K562 (cell line): ENCODE data around the gene PCNX2. TPM values are rescaled to one million over a fixed set of nuclear protein-coding genes. Genes with fewer than 3 reads are reported as not detected.

Source experiments
- ATAC-seq: fragments of 200-7000 bp; cut with Tn5 transposase; 3 replicates; pipeline ENCODE4 v1.9.1; 2020; ENCODE audit warnings: moderate library complexity
- BruUV-seq: library from RNA; stranded (reverse); fragments of 400-500 nt; replicated peaks from 2 replicates; lab custom pipeline; 2021; lab: Mats Ljungman, UMichigan
- CTCF ChIA-PET: fragments of 300-600 bp; formaldehyde crosslinking; extraction: SDS; loops from one replicate; lab custom pipeline; 2021; ENCODE audit warnings: low intra/inter-chr PET ratio; lab: Yijun Ruan, JAX
- POLR2A ChIA-PET: fragments of 300-600, 350-650 bp; sonication (Branson Sonifier 250); formaldehyde crosslinking; extraction: SDS; loops from one replicate; lab custom pipeline; 2021; ENCODE audit warnings: antibody characterized with exemption, inconsistent platforms; lab: Yijun Ruan, JAX
- DNase-seq, 4 experiments: peaks; one replicate each; pipeline versions ENCODE4 v3.0.0 to v3.0.0-alpha.2; 2011 to 2018; ENCODE audit warnings: low spot score in 3 of 4, mixed read lengths in 3 of 4; ENCODE audit errors: extremely low read depth in 1 of 4
- FAIRE-seq: peaks from 2 replicates; lab custom pipeline; 2011; peaks lifted over from hg19 to GRCh38; lab: Jason Lieb, UNC
- H2AFZ ChIP-seq: 2 replicates; pipeline ENCODE4 v1.6.0; 2011; ENCODE audit warnings: low read depth, low read length, control low read depth, inconsistent platforms
- H3K27ac ChIP-seq: fragments of 200-600 bp; 3 replicates; pipeline ENCODE4 v1.8.0; 2011; ENCODE audit warnings: low read depth, mild to moderate bottlenecking, control low read depth, inconsistent platforms, low read length, moderate library complexity, mixed read lengths; ENCODE audit errors: extremely low read depth
- H3K27me3 ChIP-seq, 2 experiments: fragments of 300-600 bp in 1 of 2; 2 replicates in 1 of 2; 3 replicates in 1 of 2; pipeline versions ENCODE4 v1.6.0 to v1.8.0; 2011; ENCODE audit warnings: inconsistent platforms in 2 of 2, low read length in 2 of 2, mild to moderate bottlenecking in 1 of 2, mixed read lengths in 1 of 2, moderate library complexity in 1 of 2; ENCODE audit not compliant: control insufficient read depth in 2 of 2, insufficient read depth in 2 of 2
- H3K36me3 ChIP-seq: fragments of 300-600 bp; 3 replicates; pipeline ENCODE4 v1.8.0; 2011; ENCODE audit warnings: mild to moderate bottlenecking, low read length, inconsistent platforms; ENCODE audit not compliant: control insufficient read depth, insufficient read depth
- H3K4me1 ChIP-seq, 2 experiments: fragments of 200-600 bp in 1 of 2; replicated peaks in 1 of 2; 2 replicates in 1 of 2; 3 replicates in 1 of 2; pipeline versions ENCODE4 v1.5.1 to v1.8.0; 2011; ENCODE audit warnings: inconsistent platforms in 2 of 2, low read length in 2 of 2, mild to moderate bottlenecking in 1 of 2, mixed read lengths in 1 of 2, moderate library complexity in 1 of 2; ENCODE audit not compliant: control insufficient read depth in 2 of 2, insufficient read depth in 2 of 2
- H3K4me2 ChIP-seq: 2 replicates; pipeline ENCODE4 v1.6.1; 2011; ENCODE audit warnings: low read length, control low read depth, inconsistent platforms, mixed read lengths; ENCODE audit not compliant: insufficient read depth
- H3K4me3 ChIP-seq: fragments of 200-600 bp; sonication (generic), shearing (Covaris generic); 2 replicates; pipeline ENCODE4 v1.5.1; 2016; ENCODE audit warnings: control low read depth, inconsistent platforms
- H3K79me2 ChIP-seq: fragments of 200-600 bp; 3 replicates; pipeline ENCODE4 v1.8.0; 2011; ENCODE audit warnings: low read length, inconsistent platforms; ENCODE audit not compliant: control insufficient read depth, insufficient read depth
- H3K9ac ChIP-seq, 2 experiments: 2 replicates each; pipeline versions ENCODE4 v1.6.0 to v1.6.1; 2011; ENCODE audit warnings: low read depth in 2 of 2, low read length in 2 of 2, control low read depth in 1 of 2, inconsistent platforms in 1 of 2, mild to moderate bottlenecking in 1 of 2, mixed read lengths in 1 of 2; ENCODE audit not compliant: insufficient read depth in 1 of 2
- H3K9me1 ChIP-seq: one replicate; pipeline ENCODE4 v1.6.0; 2011; ENCODE audit warnings: inconsistent platforms, mild to moderate bottlenecking, low read length, moderate library complexity; ENCODE audit not compliant: control insufficient read depth, insufficient read depth
- H3K9me3 ChIP-seq: replicated peaks from 2 replicates; pipeline ENCODE4 v1.5.1; 2011; ENCODE audit warnings: low read depth, low read length, inconsistent platforms; ENCODE audit not compliant: control insufficient read depth, insufficient read depth
- H4K20me1 ChIP-seq: replicated peaks from 2 replicates; pipeline ENCODE4 v1.6.1; 2011; ENCODE audit warnings: low read length, inconsistent platforms, mixed read lengths; ENCODE audit not compliant: control insufficient read depth, insufficient read depth
- CBX1 ChIP-seq: sonication (generic); IDR thresholded peaks from 2 replicates; pipeline ENCODE4 v1.6.1; 2016; ENCODE audit warnings: antibody characterized with exemption, low read depth, mild to moderate bottlenecking
- DDX20 ChIP-seq: fragments of 450-650 bp; IDR thresholded peaks from 2 replicates; pipeline ENCODE4 v1.6.1; 2016; ENCODE audit warnings: missing genetic modification characterization, low read depth, mild to moderate bottlenecking, missing compliant biosample characterization, moderate library complexity
- FUS ChIP-seq: fragments of 200-400 bp; formaldehyde crosslinking; optimal IDR thresholded peaks from 2 replicates; pipeline ENCODE3; 2017; ENCODE audit warnings: low read depth, low read length
- NR2C2 ChIP-seq, 2 experiments: fragments of 200-800 bp in 1 of 2; sonication (Bioruptor generic) in 1 of 2; sonication (generic) in 1 of 2; formaldehyde crosslinking in 1 of 2; IDR thresholded peaks; 2 replicates each; pipeline versions ENCODE4 v1.6.1 to v1.8.0; 2016 to 2022; ENCODE audit warnings: mild to moderate bottlenecking in 1 of 2, missing compliant biosample characterization in 1 of 2, missing genetic modification characterization in 1 of 2, missing genetic modification reagents in 1 of 2
- RBFOX2 ChIP-seq: fragments of 200-400 bp; formaldehyde crosslinking; IDR thresholded peaks from 2 replicates; pipeline ENCODE4 v1.6.1; 2017; ENCODE audit warnings: low read depth, mild to moderate bottlenecking, low read length, moderate library complexity
- SIX5 ChIP-seq, 2 experiments: IDR thresholded peaks; 2 replicates each; pipeline ENCODE4 v1.6.1; 2011; ENCODE audit warnings: low read length in 2 of 2, borderline replicate concordance in 1 of 2, low read depth in 1 of 2, mild to moderate bottlenecking in 1 of 2, moderate library complexity in 1 of 2; ENCODE audit not compliant: insufficient read depth in 1 of 2
- ZNF507 ChIP-seq: conservative IDR thresholded peaks from 2 replicates; pipeline ENCODE4 v1.6.1; 2017; ENCODE audit warnings: missing genetic modification characterization, missing compliant biosample characterization
- WGBS: fragments of 100-300 bp; shearing (Covaris generic); methylation state at CpG from one replicate; pipeline ENCODE4 v1.1.6; 2016; ENCODE audit warnings: low coverage, mixed read lengths; ENCODE audit not compliant: insufficient coverage; ENCODE audit errors: missing lambda C conversion rate; 5-methylcytosine and 5-hydroxymethylcytosine counted together
- in situ Hi-C: fragments of 300-500 bp; cut with MboI; formaldehyde crosslinking; loops from 4 replicates; pipeline ENCODE4 v1.15.0; 2018; ENCODE audit warnings: inconsistent platforms, mixed read lengths
- intact Hi-C: fragments of 100-400 bp; cut with micrococcal nuclease; formaldehyde crosslinking; loops from 2 replicates; pipeline ENCODE4 v1.14.2; 2022
- polyA plus RNA-seq, 8 experiments: library from polyadenylated mRNA; depleted of rRNA in 4 of 8; stranded (reverse) in 5 of 8; unstranded in 3 of 8; fragments of >200 nt; fragmentation: Nextera tagmentation in 2 of 8; fragmentation: Illumina TruSeq in 1 of 8; extraction: Ambion mirVana in 2 of 8; extraction: Trizol in 1 of 8; gene quantifications; 2 replicates each; pipeline versions ENCODE4 v1.2.1 to v1.2.3, GENCODE V29; 2011 to 2014; ENCODE audit warnings: inconsistent platforms in 1 of 8, missing spikeins in 1 of 8
- total RNA-seq, 7 experiments: library from RNA; depleted of rRNA in 6 of 7; stranded (reverse); fragments of >200 nt in 6 of 7; fragmentation: Illumina TruSeq in 2 of 7; extraction: Trizol in 2 of 7; gene quantifications; 2 replicates each; pipeline versions ENCODE4 v1.2.1 to v1.2.3, GENCODE V29; 2011 to 2021; ENCODE audit warnings: low replicate concordance in 1 of 7
- TF ChIP-seq, protein P1 (sequence below): fragments of 450-650 bp; formaldehyde crosslinking; IDR thresholded peaks from 2 replicates; pipeline ENCODE4 v1.4.0; 2020; ENCODE audit warnings: mild to moderate bottlenecking, moderate library complexity
- TF ChIP-seq, protein P2 (sequence below), 2 experiments: fragments of 450-650 bp in 1 of 2; IDR thresholded peaks; 2 replicates each; pipeline ENCODE4 v1.6.1; 2011 to 2017; ENCODE audit warnings: low read depth in 2 of 2, antibody characterized with exemption in 1 of 2, borderline replicate concordance in 1 of 2, low read length in 1 of 2, mild to moderate bottlenecking in 1 of 2, mixed read lengths in 1 of 2; ENCODE audit not compliant: control insufficient read depth in 1 of 2

Gene PCNX2
- total and polyA plus RNA-seq, 9 of the 15 experiments (the other 6 are each of a cell fraction or from before 2014, with no cell fraction given) = 0.07 to 0.33 TPM; not detected in 7

GRCh38 chr1:233299450-233299849, 3.9 kb upstream of the PCNX2 start:
- peaks cover 0 to 6% of the 10 kb centered on the region in 2 experiments; a peak in 1 of 5 replicates for H3K4me1 ChIP-seq
- H3K9me1 ChIP-seq = no peaks in the 10 kb centered on the region
- POLR2A ChIA-PET = no interaction called here
- no peak overlapping the region for H3K4me3 ChIP-seq
- CTCF ChIA-PET = no interaction called here
- H3K9ac ChIP-seq = no peak overlapping the region
- no peak overlapping the region for H2AFZ ChIP-seq
- peaks cover 2 to 11% of the 10 kb centered on the region in 2 experiments; a peak in 3 of 5 replicates for H3K27me3 ChIP-seq
- H3K79me2 ChIP-seq = no peaks in the 10 kb centered on the region
- H3K36me3 ChIP-seq = no peaks in the 10 kb centered on the region
- in situ Hi-C loops = no loop called here
- no peak for ATAC-seq
- no peaks in the 10 kb centered on the region for H3K9me3 ChIP-seq
- BruUV-seq = no TSS peak
- FAIRE-seq = no peak
- H3K27ac ChIP-seq = no peak overlapping the region
- WGBS = 0% methylated on average over 5 of the region's 5 CpGs
- H3K4me2 ChIP-seq = no peak overlapping the region
- H4K20me1 ChIP-seq = no peaks in the 10 kb centered on the region
- no peak for DNase-seq
- TF ChIP-seq DDX20 = no peak
- no peak for TF ChIP-seq ZNF507
- no peak for TF ChIP-seq RBFOX2
- TF ChIP-seq SIX5 (IDR thresholded peaks at IDR 0.05; ENCODE audit: borderline replicate concordance in 1 of 2, insufficient read depth in 1 of 2, low read depth in 1 of 2, low read length in 2 of 2) = no peak
- no peak for TF ChIP-seq CBX1
- TF ChIP-seq FUS = no peak
- TF ChIP-seq, protein P1, sequence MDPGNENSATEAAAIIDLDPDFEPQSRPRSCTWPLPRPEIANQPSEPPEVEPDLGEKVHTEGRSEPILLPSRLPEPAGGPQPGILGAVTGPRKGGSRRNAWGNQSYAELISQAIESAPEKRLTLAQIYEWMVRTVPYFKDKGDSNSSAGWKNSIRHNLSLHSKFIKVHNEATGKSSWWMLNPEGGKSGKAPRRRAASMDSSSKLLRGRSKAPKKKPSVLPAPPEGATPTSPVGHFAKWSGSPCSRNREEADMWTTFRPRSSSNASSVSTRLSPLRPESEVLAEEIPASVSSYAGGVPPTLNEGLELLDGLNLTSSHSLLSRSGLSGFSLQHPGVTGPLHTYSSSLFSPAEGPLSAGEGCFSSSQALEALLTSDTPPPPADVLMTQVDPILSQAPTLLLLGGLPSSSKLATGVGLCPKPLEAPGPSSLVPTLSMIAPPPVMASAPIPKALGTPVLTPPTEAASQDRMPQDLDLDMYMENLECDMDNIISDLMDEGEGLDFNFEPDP (CRISPR knock-in tag) = no peak
- no peak for TF ChIP-seq NR2C2 (CRISPR knock-in tag; IDR thresholded peaks at IDR 0.05)
- TF ChIP-seq NR2C2 (tag; IDR thresholded peaks at IDR 0.05) = no peak
- TF ChIP-seq, protein P2, sequence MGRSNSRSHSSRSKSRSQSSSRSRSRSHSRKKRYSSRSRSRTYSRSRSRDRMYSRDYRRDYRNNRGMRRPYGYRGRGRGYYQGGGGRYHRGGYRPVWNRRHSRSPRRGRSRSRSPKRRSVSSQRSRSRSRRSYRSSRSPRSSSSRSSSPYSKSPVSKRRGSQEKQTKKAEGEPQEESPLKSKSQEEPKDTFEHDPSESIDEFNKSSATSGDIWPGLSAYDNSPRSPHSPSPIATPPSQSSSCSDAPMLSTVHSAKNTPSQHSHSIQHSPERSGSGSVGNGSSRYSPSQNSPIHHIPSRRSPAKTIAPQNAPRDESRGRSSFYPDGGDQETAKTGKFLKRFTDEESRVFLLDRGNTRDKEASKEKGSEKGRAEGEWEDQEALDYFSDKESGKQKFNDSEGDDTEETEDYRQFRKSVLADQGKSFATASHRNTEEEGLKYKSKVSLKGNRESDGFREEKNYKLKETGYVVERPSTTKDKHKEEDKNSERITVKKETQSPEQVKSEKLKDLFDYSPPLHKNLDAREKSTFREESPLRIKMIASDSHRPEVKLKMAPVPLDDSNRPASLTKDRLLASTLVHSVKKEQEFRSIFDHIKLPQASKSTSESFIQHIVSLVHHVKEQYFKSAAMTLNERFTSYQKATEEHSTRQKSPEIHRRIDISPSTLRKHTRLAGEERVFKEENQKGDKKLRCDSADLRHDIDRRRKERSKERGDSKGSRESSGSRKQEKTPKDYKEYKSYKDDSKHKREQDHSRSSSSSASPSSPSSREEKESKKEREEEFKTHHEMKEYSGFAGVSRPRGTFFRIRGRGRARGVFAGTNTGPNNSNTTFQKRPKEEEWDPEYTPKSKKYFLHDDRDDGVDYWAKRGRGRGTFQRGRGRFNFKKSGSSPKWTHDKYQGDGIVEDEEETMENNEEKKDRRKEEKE (IDR thresholded peaks at IDR 0.05; ENCODE audit: borderline replicate concordance in 1 of 2, control insufficient read depth in 1 of 2, low read depth in 2 of 2, low read length in 1 of 2) = no peak
- TF ChIP-seq, all 486 proteins: peak for 0
- intact Hi-C loops = no loop called here
